Superior temporal gyrus (tissue), 1 donor: ENCODE measurements around the gene LAGE3.

ENCODE experiments used
- DNase-seq: peaks from one replicate; pipeline ENCODE4 v3.0.0-alpha.2; 2016; ENCODE audit errors: extremely low spot score

The LAGE3 gene

GRCh38 chrX:154477891-154478477 lies 1.1 kb downstream of the LAGE3 start:
- DNase-seq, result no peak

- no peak for DNase-seq
Observed at GRCh38 chrX:154476821-154477220, 2.3 kb downstream of the LAGE3 start.

- no peak for DNase-seq
Observed at GRCh38 chrX:154473683-154474082, 5.4 kb downstream of the LAGE3 start.

- DNase-seq, result no peak
Observed at GRCh38 chrX:154472685-154473632, 6.1 kb downstream of the LAGE3 start.

- no peak for DNase-seq
Observed at GRCh38 chrX:154471839-154472684, 7.0 kb downstream of the LAGE3 start.

GRCh38 chrX:154470914-154471568 lies 8.0 kb downstream of the LAGE3 start:
- no peak for DNase-seq

- DNase-seq, result no peak
Observed at GRCh38 chrX:154470434-154470833, 8.6 kb downstream of the LAGE3 start.

GRCh38 chrX:154469880-154470279 lies 9.2 kb downstream of the LAGE3 start:
- no peak for DNase-seq

GRCh38 chrX:154469114-154469513 lies 10.0 kb downstream of the LAGE3 start:
- no peak for DNase-seq

GRCh38 chrX:154468217-154468616 lies 10.9 kb downstream of the LAGE3 start:
- no peak for DNase-seq

GRCh38 chrX:154467556-154467955 lies 11.5 kb downstream of the LAGE3 start:
- no peak for DNase-seq

GRCh38 chrX:154466907-154467306 lies 12.2 kb downstream of the LAGE3 start:
- no peak for DNase-seq

GRCh38 chrX:154466036-154466435 lies 13.0 kb downstream of the LAGE3 start:
- no peak for DNase-seq

- no peak for DNase-seq
Observed at GRCh38 chrX:154465601-154466000, 13.5 kb downstream of the LAGE3 start.

GRCh38 chrX:154464806-154465365 lies 14.2 kb downstream of the LAGE3 start:
- no peak for DNase-seq

- DNase-seq, result no peak
Observed at GRCh38 chrX:154463611-154464220, 15.4 kb downstream of the LAGE3 start.

- DNase-seq, result no peak
Observed at GRCh38 chrX:154462396-154462795, 16.7 kb downstream of the LAGE3 start.

- DNase-seq, result no peak
Observed at GRCh38 chrX:154460326-154460725, 18.8 kb downstream of the LAGE3 start.

GRCh38 chrX:154459832-154460231 lies 19.2 kb downstream of the LAGE3 start:
- no peak for DNase-seq

- DNase-seq, result no peak
Observed at GRCh38 chrX:154458954-154459778, 19.9 kb downstream of the LAGE3 start.
